ENCODE results near the gene DDX10.
"Not testable (repeated sequence)": the region's sequence is repeated elsewhere in the genome, so short reads cannot be mapped to it uniquely, and the experiment has no call there.

- TF ChIP-seq HMGXB4 (CRISPR knock-in tag; IDR thresholded peaks at IDR 0.05); BRCA1 (IDR thresholded peaks at IDR 0.05); BRCA1 (CRISPR knock-in tag; IDR thresholded peaks at IDR 0.05): not testable (repeated sequence)
These were observed 159.1 kb downstream of the DDX10 start for GRCh38 chr11:108823960-108824359.
